Measurements from ENCODE around the gene TNP2. TPM values are rescaled to one million over a fixed set of nuclear protein-coding genes. Genes with fewer than 3 reads are reported as not detected.

The TNP2 gene
- total RNA-seq = not detected
- not detected for polyA plus RNA-seq
- long read RNA-seq, donor 1 = 0 reads
- long read RNA-seq, donor 2 = 0 reads
- long read RNA-seq, donor 3 = 0 reads
- long read RNA-seq, donor 4 = 0 reads
- long read RNA-seq, donor 5 = 0 reads
- long read RNA-seq, donor 6 = 0 reads
- long read RNA-seq, donor 7 = 0 reads
- long read RNA-seq, donor 8 = 0 reads
- long read RNA-seq, donor 9, partial matches to known transcripts = 0 of 1 reads
- long read RNA-seq, donor 9, other reads (novel, unspliced or antisense) = 0 of 1 reads
- long read RNA-seq, donor 10 = 0 reads

DNA sequence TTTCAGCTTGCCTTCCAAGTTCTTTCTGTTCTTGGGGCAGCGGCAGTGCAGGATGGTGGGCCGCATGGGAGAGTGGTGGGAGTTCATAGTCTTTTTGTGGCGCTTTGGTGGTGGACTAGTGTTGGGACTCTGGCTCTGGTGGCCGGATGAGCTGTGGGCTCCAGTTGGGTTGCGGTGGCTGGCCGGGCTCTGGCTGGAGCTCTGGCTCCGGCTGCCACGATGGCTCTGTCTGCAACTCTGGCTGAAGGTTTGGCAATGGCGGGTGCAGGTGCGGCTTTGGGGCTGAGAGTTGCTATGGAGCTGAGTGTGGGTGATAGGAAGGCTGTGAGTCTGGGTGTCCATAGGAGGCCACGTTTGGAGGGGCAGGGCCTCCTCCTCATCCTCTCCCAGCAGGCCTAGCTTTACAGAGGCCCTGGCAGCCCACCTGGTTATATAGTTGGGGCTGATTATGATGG lies at the start of gene TNP2:
TSS of gene TNP2 (minus strand) at position 405 of the 455 bp plus-strand sequence. CDS start at position 342, 63 bp downstream.
- no peak within 1 kb of the TSS for H3K4me3 ChIP-seq
- H3K27me3 ChIP-seq = no peaks in the 10 kb centered on the region
- peaks cover 6 to 14% (median 10%) of the 10 kb centered on the region in 4 donors for H3K4me1 ChIP-seq
- 94 to 100% (median 97%) methylated on average over 11 of the region's 11 CpGs for WGBS, 5 donors
- H3K9me3 ChIP-seq = no peaks in the 10 kb centered on the region
- DNase-seq = no peak
- intact Hi-C loops (cut with DNase I; ENCODE audit: low total_unique reads) = no loop called here
- no peak within 1 kb of the TSS for H3K27ac ChIP-seq
- TF ChIP-seq EP300 (IDR thresholded peaks at IDR 0.05) = no peak
- no peak for TF ChIP-seq POLR2AphosphoS5 (IDR thresholded peaks at IDR 0.05)
- no peak for TF ChIP-seq POLR2A (IDR thresholded peaks at IDR 0.05)
- TF ChIP-seq, protein P1, sequence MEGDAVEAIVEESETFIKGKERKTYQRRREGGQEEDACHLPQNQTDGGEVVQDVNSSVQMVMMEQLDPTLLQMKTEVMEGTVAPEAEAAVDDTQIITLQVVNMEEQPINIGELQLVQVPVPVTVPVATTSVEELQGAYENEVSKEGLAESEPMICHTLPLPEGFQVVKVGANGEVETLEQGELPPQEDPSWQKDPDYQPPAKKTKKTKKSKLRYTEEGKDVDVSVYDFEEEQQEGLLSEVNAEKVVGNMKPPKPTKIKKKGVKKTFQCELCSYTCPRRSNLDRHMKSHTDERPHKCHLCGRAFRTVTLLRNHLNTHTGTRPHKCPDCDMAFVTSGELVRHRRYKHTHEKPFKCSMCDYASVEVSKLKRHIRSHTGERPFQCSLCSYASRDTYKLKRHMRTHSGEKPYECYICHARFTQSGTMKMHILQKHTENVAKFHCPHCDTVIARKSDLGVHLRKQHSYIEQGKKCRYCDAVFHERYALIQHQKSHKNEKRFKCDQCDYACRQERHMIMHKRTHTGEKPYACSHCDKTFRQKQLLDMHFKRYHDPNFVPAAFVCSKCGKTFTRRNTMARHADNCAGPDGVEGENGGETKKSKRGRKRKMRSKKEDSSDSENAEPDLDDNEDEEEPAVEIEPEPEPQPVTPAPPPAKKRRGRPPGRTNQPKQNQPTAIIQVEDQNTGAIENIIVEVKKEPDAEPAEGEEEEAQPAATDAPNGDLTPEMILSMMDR (IDR thresholded peaks at IDR 0.05) = no peak
- no peaks in the 10 kb centered on the region for H3K36me3 ChIP-seq

DNA sequence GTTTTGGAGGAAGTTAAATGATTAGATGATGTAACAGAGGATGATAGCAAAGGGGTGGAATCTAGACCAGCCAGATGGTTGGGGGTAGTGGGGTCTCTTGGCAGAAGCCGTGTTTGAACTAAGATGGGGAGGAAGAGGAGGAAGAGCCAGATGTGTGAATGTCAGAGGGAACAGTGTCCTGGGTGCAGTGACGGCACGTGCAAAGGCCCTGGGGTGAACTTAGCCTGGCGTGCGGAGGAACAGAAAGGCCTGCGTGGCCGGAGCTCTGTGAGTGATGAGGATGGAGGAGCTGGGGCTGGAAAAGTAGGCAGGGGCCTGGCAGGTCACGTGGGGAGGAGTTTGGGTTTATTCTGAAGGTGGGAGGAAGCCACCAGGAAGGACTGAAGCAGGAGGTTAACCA lies 49.7 kb upstream of the TNP2 start:
- 84 to 91% (median 89%) methylated on average over 8 of the region's 8 CpGs for WGBS, 5 donors
- Histone ChIP-seq H3K36me3 (no peaks in the 10 kb centered on the region), H3K27ac (no peak overlapping the region), H3K27me3 (peaks cover 0 to 4% (median 0%) of the 10 kb centered on the region in 3 donors), H3K4me1 (peaks cover 0 to 6% (median 0%) of the 10 kb centered on the region in 4 donors), H3K4me3 (no peak overlapping the region), H3K9me3 (no peaks in the 10 kb centered on the region)
- DNase-seq = no peak
- intact Hi-C loops (cut with DNase I; ENCODE audit: low total_unique reads) = no loop called here
- TF ChIP-seq POLR2AphosphoS5 (IDR thresholded peaks at IDR 0.05) = no peak
- no peak for TF ChIP-seq EP300 (IDR thresholded peaks at IDR 0.05)
- TF ChIP-seq POLR2A (IDR thresholded peaks at IDR 0.05) = no peak
- TF ChIP-seq, protein P1 (IDR thresholded peaks at IDR 0.05) = no peak

DNA sequence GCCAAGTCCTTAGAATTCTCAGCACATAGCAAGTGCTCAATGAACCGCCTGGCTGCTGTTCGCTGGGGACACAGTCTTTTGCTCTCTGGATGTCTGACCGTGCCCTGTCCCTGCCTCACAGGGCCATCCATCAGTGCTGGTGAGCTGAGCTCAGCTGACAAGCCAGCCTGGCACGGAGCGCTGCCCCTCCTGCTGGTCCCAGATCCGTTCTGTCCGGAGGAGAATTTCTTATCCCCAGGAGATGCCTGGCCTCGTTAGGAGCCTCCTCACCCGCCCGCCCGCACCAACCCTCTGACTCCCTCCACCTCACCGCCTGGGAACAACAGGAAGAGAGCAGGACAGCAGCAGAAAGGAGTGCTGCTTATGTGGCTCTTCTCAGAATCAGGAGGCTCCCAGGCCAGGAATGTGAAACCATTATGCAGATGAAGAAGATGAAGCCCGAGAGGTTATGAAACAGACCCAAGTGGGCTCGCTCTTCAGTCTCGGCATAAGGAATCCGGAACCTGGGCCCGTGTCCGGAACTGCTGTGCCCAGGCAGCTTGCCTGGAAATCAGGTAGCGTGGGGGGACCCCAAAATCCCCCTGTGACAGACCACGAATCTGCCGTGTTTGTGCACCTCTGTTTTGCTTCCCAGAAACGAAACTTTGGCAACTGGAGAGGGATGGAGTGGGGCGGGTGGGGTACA lies 47.3 kb upstream of the TNP2 start:
- intact Hi-C loops (cut with DNase I; ENCODE audit: low total_unique reads) = no loop called here
- no peak for TF ChIP-seq POLR2AphosphoS5 (IDR thresholded peaks at IDR 0.05)
- TF ChIP-seq POLR2A (IDR thresholded peaks at IDR 0.05) = no peak
- no peak for TF ChIP-seq EP300 (IDR thresholded peaks at IDR 0.05)
- TF ChIP-seq, protein P1 (IDR thresholded peaks at IDR 0.05) = no peak
- Histone ChIP-seq H3K4me3 (no peak overlapping the region), H3K4me1 (peaks cover 0 to 18% (median 12%) of the 10 kb centered on the region in 4 donors), H3K27ac (no peak overlapping the region), H3K9me3 (no peaks in the 10 kb centered on the region), H3K36me3 (no peaks in the 10 kb centered on the region), H3K27me3 (peaks cover 0 to 4% (median 0%) of the 10 kb centered on the region in 3 donors)
- WGBS, 5 donors = 84 to 91% (median 89%) methylated on average over 17 to 23 of the region's 23 CpGs
- DNase-seq = no peak

DNA sequence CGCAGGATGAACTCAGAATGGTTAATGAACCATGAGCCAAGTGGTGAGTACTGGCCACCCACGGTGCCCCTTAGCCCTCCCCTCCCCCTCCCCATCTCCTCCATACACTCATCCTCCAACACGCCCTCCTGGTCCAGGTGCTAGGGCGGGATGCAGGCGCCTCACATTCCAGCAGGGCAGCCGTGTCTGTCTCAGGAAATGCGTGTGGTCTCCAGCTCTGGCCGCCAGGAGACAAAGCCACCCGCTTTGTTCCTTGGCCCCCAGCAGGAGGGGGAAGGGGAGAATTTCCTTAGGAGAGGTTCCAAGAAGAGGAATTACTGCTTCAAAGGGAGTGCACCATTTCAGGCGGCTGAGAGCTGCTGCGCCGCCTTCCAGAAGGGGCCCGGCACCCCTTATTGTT lies 46.4 kb upstream of the TNP2 start:
- DNase-seq = peak in 1 of 2 donors; percentile 54
- Histone ChIP-seq H3K36me3 (no peaks in the 10 kb centered on the region), H3K9me3 (no peaks in the 10 kb centered on the region), H3K27me3 (peaks cover 0 to 4% (median 0%) of the 10 kb centered on the region in 3 donors), H3K4me3 (no peak overlapping the region), H3K4me1 (peaks cover 0 to 26% (median 15%) of the 10 kb centered on the region in 4 donors), H3K27ac (no peak overlapping the region)
- intact Hi-C loops (cut with DNase I; ENCODE audit: low total_unique reads) = no loop called here
- WGBS, 5 donors = 49 to 69% (median 64%) methylated on average over 9 to 13 of the region's 13 CpGs
- TF ChIP-seq, protein P1 (IDR thresholded peaks at IDR 0.05) = no peak
- no peak for TF ChIP-seq POLR2AphosphoS5 (IDR thresholded peaks at IDR 0.05)
- TF ChIP-seq EP300 (IDR thresholded peaks at IDR 0.05) = no peak
- no peak for TF ChIP-seq POLR2A (IDR thresholded peaks at IDR 0.05)
